HG03378 (cell line): ENCODE measurements around the gene CA11.

ENCODE experiments used
- ATAC-seq: cut with Tn5 transposase; IDR thresholded peaks from one replicate; pipeline ENCODE4 v1.9.1; 2021; ENCODE audit warnings: mild to moderate bottlenecking, moderate library complexity; ENCODE audit not compliant: unreplicated experiment

CA11 gene

GRCh38 chr19:48630296-48631063, 15.5 kb downstream of the CA11 start:
- no peak for ATAC-seq

GRCh38 chr19:48629599-48630295, 16.2 kb downstream of the CA11 start:
- no peak for ATAC-seq

- ATAC-seq: no peak
These were observed 16.7 kb downstream of the CA11 start for GRCh38 chr19:48629297-48629598.

GRCh38 chr19:48628486-48629296, 17.3 kb downstream of the CA11 start:
- no peak for ATAC-seq

- no peak for ATAC-seq
These were observed 18.1 kb downstream of the CA11 start for GRCh38 chr19:48627865-48628314.

- ATAC-seq: no peak
These were observed 18.7 kb downstream of the CA11 start for GRCh38 chr19:48627201-48627864.

- no peak for ATAC-seq
These were observed 20.1 kb downstream of the CA11 start for GRCh38 chr19:48625891-48626327.

GRCh38 chr19:48624791-48625723, 20.9 kb downstream of the CA11 start:
- no peak for ATAC-seq

GRCh38 chr19:48624067-48624594, 21.9 kb downstream of the CA11 start:
- ATAC-seq: no peak

GRCh38 chr19:48623556-48624066, 22.4 kb downstream of the CA11 start:
- ATAC-seq: no peak

GRCh38 chr19:48619692-48620585, 26.0 kb downstream of the CA11 start:
- no peak for ATAC-seq

GRCh38 chr19:48618916-48619691, 26.9 kb downstream of the CA11 start, which contains the start of the genes RPL18 and SPHK2:
Gene RPL18, minus strand, starts transcription at chr19:48619178. Its CDS starts 35 bp downstream, at chr19:48619143.
Gene SPHK2, plus strand, starts transcription at chr19:48619506. Its CDS starts 1,009 bp downstream, at chr19:48620515.
- peak; percentile 79 for ATAC-seq

GRCh38 chr19:48618278-48618915, 27.6 kb downstream of the CA11 start:
- ATAC-seq: no peak

- no peak for ATAC-seq
These were observed 28.6 kb downstream of the CA11 start for GRCh38 chr19:48617146-48617937.

GRCh38 chr19:48616491-48617056, 29.4 kb downstream of the CA11 start:
- ATAC-seq: no peak

- ATAC-seq: no peak
These were observed 29.9 kb downstream of the CA11 start for GRCh38 chr19:48616041-48616436.
